GM18907 (cell line): ENCODE results near the gene SLC35B2.
A peak's percentile ranks its signal among the peaks of the same experiment; 100 is the strongest.

ENCODE experiments used
- ATAC-seq: cut with Tn5 transposase; IDR thresholded peaks from one replicate; pipeline ENCODE4 v1.9.1; 2021; ENCODE audit warnings: mild to moderate bottlenecking, moderate library complexity; ENCODE audit not compliant: unreplicated experiment

The SLC35B2 gene

GRCh38 chr6:44269178-44269920, 12.0 kb upstream of the SLC35B2 start:
- ATAC-seq = no peak

DNA sequence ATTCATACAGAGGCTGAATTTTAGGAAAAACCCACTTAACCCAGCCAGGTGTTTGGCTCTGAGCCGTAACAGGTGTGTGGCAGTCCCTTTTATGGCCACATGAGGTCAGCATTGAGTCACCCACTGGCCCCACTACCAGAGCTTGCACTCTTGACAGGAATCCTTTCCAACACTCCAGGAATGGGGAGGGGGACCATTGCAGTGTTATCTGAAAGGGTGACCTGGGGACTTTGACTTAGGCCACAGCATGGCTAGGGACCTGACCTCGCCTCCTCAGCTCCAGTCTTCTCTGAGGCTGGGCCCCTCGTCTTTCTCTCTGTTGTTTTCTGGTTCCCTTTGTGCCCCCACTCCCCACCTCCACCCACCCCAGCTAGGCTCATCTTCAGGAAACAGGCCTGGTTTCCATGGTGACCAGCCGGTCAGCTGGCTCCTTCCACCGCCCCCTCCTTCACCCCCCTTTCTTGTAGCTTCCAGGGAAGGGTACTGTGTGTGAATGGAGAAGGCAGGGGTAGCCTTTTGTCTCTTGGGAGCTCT, 10.8 kb upstream of the SLC35B2 start:
- no peak for ATAC-seq

- ATAC-seq = no peak
Observed at GRCh38 chr6:44267252-44267651, 9.9 kb upstream of the SLC35B2 start.

DNA sequence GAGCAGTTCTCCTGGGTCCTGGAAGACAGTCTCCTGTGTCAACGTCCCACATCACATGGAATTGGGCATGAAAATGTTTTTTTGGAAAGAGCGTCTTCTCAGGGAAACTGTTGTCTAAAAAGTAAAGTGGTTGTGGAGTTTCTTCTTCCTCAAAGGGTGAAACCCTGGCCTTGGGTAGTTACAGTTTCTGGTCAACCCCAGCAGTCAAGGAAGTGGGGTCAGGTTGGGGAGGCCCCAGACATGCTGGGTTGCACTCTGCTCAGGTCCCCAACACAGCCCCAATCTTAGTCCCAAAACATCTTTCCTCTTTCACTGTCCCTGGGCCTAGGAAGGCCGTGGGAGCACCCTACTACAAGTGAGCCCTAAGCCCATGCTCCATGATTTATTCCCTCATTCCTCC, 9.0 kb upstream of the SLC35B2 start:
- ATAC-seq = peak; percentile 35

GRCh38 chr6:44265722-44266233, 8.4 kb upstream of the SLC35B2 start:
- no peak for ATAC-seq

DNA sequence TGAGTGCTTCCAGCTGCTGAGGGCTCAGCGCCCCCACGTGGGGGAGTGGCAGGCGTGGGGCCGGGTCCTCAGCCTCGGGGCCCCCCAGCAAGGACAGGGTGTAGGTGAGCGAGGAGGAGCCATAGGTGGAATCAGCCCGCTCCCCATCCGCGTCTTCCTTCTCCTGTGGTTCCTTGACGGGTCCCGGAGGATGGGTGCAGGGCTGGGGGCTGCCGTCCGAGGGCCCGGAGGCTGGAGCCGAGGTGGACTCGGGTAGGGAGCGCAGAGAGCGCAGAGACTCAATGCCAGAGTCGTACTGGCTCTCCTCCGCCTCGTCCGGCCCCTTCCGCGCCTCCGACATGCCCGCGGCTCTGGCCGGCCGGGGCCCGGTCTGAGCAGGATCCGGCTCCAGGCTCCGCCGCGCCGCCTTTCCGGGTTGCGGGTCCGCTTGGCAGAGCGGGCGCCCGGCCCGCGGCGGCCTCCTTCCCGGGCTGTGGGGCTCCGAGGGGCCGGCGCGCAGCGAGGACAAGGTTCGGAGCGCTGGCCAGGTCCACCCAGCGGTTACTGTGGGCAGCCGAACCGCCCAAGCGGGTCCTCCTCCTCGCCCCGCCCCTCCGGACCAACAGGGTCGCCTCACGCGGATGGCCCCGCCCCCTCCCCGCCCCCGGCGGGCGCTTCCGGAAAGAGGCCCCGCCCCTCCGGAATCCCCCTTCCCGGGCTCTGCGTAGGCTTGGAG, 7.8 kb upstream of the SLC35B2 start, which contains the start of gene NFKBIE:
NFKBIE (minus strand) TSS at position 545 of the 715 bp plus-strand sequence; CDS start at position 340, 205 bp downstream.
- peak; percentile 39 for ATAC-seq

GRCh38 chr6:44264154-44265006, 7.1 kb upstream of the SLC35B2 start:
- peak; percentile 28 for ATAC-seq

DNA sequence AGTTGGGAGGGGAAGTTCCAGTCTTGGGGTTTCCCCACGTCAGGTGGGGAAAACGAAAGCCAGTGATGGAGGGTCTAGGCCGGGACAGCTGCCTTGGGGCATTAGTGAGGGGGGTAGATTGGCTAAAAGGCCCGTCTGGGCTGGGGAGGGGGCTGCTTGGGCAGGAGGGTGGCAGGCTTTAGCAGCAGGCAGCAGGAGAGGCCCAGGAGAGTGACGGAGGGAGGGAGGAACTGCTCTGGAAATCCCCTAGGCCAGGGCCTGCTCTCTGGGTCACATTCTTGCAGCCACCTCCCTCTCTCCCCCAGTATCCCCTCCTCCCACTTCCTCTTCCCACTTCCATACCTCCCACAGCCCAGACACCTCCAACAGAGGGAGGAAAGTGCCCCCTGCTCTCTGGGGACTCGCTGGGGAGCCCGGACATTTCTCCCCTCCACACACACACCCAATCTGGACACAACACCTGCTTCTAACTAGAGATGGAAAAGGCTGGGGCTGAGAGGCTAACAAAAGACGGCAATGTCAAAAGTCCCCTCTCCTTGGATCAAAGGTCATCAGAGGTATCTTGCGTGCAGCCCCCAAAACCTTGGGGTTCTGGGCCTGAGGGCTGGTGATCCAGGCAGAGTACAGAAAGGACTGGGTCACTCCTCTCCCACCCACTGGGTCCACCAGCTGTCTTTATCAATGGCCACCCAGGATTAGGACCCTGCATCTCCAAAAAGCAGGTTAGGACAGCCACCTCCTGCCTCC, 6.2 kb upstream of the SLC35B2 start:
- peak; percentile 16 for ATAC-seq

- peak; percentile 0 for ATAC-seq
Observed at GRCh38 chr6:44262467-44263353, 5.4 kb upstream of the SLC35B2 start.

DNA sequence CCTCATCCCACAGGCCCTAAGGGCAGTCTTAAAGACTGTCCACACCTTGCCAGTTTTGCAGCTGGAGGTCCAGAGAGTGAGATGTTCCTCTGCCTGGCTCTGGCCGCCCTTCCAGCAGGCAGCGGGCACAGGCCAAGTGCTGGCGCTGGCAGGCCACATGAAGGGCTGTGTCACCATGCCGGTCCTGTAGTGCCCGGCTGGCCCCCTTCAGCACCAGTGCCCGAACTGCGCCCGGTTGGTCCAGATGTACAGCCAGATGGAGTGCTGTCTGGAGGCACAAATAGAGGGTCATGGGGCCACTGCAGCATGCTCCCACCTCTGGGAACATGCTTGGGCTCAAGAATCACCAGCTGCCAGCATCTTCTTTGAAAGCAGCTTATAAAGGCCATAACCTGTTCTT, 4.3 kb upstream of the SLC35B2 start:
- ATAC-seq = no peak

DNA sequence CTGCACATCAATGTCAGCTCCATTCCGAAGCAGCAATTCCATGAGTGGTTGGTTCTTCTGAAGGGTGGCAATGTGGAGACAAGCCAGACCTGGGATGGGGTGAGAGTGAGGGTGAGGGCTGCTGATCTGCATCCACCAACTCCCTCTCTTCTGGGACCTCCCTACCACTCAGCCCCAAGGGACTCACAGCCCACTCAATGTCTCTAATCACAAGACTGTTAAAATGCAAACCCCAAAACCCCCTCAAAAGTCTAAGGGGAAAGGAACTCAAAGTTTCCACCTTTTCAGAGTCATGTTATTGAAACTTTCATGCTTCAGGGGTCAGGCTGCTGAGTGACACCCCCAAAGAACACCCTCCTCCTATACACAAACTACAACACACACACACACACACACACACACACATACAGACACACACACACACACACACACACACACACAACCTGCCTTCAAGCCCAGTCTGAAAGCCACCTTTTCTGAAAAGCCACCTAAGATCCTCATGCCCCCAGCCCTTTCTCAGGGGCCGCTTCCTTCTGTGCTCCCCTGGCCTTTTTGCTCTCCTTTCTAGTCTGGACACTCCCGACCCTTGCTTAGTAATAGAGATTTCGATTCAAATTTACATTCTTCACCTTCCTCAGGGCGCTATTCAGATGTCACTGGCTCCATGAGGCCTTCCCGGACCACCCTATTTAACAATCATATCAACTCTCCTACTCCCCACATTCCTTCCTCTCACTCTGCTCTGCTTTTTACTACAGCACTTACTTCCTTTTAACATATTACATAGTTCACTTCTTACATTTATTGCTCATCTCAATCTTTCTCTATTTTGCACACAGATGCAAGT, 3.3 kb upstream of the SLC35B2 start:
- ATAC-seq = no peak

DNA sequence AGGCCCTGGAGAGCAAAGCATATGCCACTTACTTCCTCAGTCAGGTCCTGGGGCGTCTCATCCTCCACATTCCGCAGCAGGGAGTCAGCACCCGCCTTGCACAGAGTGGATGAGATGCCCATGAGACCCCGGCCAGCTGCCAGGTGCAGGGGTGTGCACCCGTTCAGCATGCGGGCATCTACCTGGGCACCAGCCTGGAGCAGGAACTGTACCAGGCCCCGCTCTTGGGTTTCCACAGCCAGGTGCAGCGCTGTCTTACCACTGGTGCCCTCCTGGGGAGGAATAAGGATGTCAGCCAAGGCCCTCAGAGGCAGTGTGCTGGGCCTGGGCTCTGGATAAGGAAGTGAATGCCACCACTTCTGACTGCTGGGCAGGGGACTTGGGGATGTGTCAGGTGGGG, 2.7 kb upstream of the SLC35B2 start:
- no peak for ATAC-seq

DNA sequence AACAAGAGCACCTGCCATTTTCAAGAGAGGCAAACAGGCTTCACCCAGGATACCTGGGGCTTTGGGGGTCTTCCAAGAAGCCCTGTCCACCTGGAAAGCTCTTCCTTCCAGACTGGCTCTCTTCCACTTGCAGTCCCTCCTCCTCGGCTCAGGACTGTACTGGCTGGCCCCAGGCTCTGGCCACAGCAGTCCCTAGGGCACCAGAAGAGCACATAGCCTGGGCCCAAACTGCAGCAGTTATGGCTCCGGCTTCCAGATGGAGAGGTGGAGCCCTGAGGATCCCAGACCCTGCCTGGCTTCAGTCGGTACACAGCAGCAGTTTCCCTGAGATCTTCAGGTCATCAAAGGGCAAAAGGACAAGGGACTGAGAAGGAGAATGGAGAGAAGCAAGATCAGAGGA, 1.6 kb upstream of the SLC35B2 start:
- ATAC-seq = no peak

DNA sequence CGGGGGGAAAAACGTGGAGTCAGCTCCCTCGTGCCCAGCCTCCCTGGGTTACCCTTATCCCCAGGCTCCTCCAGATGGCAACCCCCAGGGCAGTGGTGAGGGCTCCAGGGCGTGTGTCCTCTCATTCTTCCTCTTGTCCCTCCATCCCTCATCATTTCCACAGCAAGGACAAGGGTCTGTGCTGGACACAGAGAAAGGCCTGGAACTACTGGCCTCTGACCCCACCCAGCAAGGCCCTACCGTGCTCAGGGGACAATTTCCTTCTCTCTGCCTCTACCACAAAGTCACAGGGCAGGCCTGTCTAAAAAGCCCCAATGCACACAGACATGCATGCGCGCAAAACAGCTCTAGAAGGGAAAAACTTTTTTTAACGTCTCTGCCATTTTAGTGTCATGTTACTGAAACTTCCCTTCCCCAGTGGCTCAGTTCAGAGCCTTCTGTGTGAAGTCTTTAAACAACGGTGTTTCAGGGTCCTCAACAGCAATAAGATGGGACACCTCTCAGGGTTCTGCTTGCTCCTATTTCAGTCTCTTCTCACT, 1.1 kb upstream of the SLC35B2 start:
- no peak for ATAC-seq

- ATAC-seq = peak; percentile 16
Observed at GRCh38 chr6:44257753-44258324, 511 bp upstream of the SLC35B2 start.

GRCh38 chr6:44256775-44257024, 628 bp downstream of the SLC35B2 start:
- ATAC-seq = no peak

- ATAC-seq = no peak
Observed at GRCh38 chr6:44255871-44256774, 1.2 kb downstream of the SLC35B2 start.
